ENCODE data around the gene EDDM3A.
"Not testable (repeated sequence)": the region's sequence is repeated elsewhere in the genome, so short reads cannot be mapped to it uniquely, and the experiment has no call there.

GRCh38 chr14:20759465-20759864, 13.8 kb downstream of the EDDM3A start:
- TF ChIP-seq, protein P1, sequence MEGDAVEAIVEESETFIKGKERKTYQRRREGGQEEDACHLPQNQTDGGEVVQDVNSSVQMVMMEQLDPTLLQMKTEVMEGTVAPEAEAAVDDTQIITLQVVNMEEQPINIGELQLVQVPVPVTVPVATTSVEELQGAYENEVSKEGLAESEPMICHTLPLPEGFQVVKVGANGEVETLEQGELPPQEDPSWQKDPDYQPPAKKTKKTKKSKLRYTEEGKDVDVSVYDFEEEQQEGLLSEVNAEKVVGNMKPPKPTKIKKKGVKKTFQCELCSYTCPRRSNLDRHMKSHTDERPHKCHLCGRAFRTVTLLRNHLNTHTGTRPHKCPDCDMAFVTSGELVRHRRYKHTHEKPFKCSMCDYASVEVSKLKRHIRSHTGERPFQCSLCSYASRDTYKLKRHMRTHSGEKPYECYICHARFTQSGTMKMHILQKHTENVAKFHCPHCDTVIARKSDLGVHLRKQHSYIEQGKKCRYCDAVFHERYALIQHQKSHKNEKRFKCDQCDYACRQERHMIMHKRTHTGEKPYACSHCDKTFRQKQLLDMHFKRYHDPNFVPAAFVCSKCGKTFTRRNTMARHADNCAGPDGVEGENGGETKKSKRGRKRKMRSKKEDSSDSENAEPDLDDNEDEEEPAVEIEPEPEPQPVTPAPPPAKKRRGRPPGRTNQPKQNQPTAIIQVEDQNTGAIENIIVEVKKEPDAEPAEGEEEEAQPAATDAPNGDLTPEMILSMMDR (IDR thresholded peaks at IDR 0.05), result not testable (repeated sequence)
- TF ChIP-seq POLR2A (IDR thresholded peaks at IDR 0.05; ENCODE audit: low read length); JUNB (IDR thresholded peaks at IDR 0.05); JUN (IDR thresholded peaks at IDR 0.05); ELK1 (IDR thresholded peaks at IDR 0.05; ENCODE audit: low read depth, low read length); MYC (IDR thresholded peaks at IDR 0.05; ENCODE audit: borderline replicate concordance, low read length): not testable (repeated sequence)

Measured in A549 (cell line).